GM12875 (cell line): Measurements from ENCODE around the gene KIF3A.

ENCODE experiments used
- H3K4me3 ChIP-seq: one replicate; pipeline ENCODE4 v1.5.1; 2011; ENCODE audit warnings: low read depth, low read length, control low read depth
- CTCF ChIP-seq: IDR thresholded peaks from 2 replicates; pipeline ENCODE4 v1.5.1; 2011; ENCODE audit warnings: low read depth, mild to moderate bottlenecking, control low read depth, inconsistent platforms, low read length, moderate library complexity, borderline replicate concordance; ENCODE audit not compliant: insufficient read depth

The KIF3A gene

GRCh38 chr5:132754111-132754510, 16.8 kb upstream of the KIF3A start:
- TF ChIP-seq CTCF = no peak

GRCh38 chr5:132753135-132753987, 16.0 kb upstream of the KIF3A start:
- TF ChIP-seq CTCF = 0 out of 2 replicates have a peak, but pooled peaks have one; percentile 2
- H3K4me3 ChIP-seq = no peak overlapping the region

More at GRCh38 chr5:132754111-132754510, 16.8 kb upstream of the KIF3A start:
- H3K4me3 ChIP-seq = no peak overlapping the region

- no peak for TF ChIP-seq CTCF
- no peak overlapping the region for H3K4me3 ChIP-seq
Measured at GRCh38 chr5:132752581-132753125, 15.3 kb upstream of the KIF3A start.

GRCh38 chr5:132751971-132752580, 14.7 kb upstream of the KIF3A start:
- TF ChIP-seq CTCF = no peak
- no peak overlapping the region for H3K4me3 ChIP-seq

- TF ChIP-seq CTCF = no peak
- no peak overlapping the region for H3K4me3 ChIP-seq
Measured at GRCh38 chr5:132751444-132751843, 14.1 kb upstream of the KIF3A start.

GRCh38 chr5:132750471-132751230, 13.3 kb upstream of the KIF3A start:
- TF ChIP-seq CTCF = no peak
- H3K4me3 ChIP-seq = no peak overlapping the region
